ENCODE data around the gene STARD7.

- TF ChIP-seq, protein P1, sequence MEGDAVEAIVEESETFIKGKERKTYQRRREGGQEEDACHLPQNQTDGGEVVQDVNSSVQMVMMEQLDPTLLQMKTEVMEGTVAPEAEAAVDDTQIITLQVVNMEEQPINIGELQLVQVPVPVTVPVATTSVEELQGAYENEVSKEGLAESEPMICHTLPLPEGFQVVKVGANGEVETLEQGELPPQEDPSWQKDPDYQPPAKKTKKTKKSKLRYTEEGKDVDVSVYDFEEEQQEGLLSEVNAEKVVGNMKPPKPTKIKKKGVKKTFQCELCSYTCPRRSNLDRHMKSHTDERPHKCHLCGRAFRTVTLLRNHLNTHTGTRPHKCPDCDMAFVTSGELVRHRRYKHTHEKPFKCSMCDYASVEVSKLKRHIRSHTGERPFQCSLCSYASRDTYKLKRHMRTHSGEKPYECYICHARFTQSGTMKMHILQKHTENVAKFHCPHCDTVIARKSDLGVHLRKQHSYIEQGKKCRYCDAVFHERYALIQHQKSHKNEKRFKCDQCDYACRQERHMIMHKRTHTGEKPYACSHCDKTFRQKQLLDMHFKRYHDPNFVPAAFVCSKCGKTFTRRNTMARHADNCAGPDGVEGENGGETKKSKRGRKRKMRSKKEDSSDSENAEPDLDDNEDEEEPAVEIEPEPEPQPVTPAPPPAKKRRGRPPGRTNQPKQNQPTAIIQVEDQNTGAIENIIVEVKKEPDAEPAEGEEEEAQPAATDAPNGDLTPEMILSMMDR (IDR thresholded peaks at IDR 0.05; ENCODE audit: low read length), result no peak
- TF ChIP-seq EZH2phosphoT487 (IDR thresholded peaks at IDR 0.05; ENCODE audit: low read length) (no peak), EZH2 (optimal IDR thresholded peaks at IDR 0.05; ENCODE audit: low read depth, low read length) (no peak)
Measured at GRCh38 chr2:96146881-96147592, 61.6 kb downstream of the STARD7 start.

Data from MM.1S (cell line).